GM23338 (cell line): ENCODE results near the gene EHD2. TPM values are rescaled to one million over a fixed set of nuclear protein-coding genes. Genes with fewer than 3 reads are reported as not detected.

ENCODE experiments used
- ATAC-seq: fragments of 200-7000 bp; cut with Tn5 transposase; 3 replicates; pipeline ENCODE4 v1.9.1; 2020
- DNase-seq: peaks from one replicate; pipeline ENCODE4 v3.0.0-alpha.2; 2015; ENCODE audit warnings: low spot score
- H2AFZ ChIP-seq: fragments of 200-600 bp; sonication (generic); 2 replicates; pipeline ENCODE4 v1.8.0; 2016; ENCODE audit warnings: antibody characterized with exemption, mild to moderate bottlenecking, moderate library complexity
- H3F3A ChIP-seq: fragments of 200-600 bp; sonication (generic); replicated peaks from 2 replicates; pipeline ENCODE4 v1.8.0; 2017; ENCODE audit warnings: antibody characterized with exemption, mixed run types, low read depth
- H3K27ac ChIP-seq: fragments of 200-600 bp; sonication (generic); 2 replicates; pipeline ENCODE4 v1.6.1; 2016; ENCODE audit warnings: low read depth
- H3K27me3 ChIP-seq: fragments of 200-600 bp; sonication (generic); 2 replicates; pipeline ENCODE4 v1.8.0; 2016; ENCODE audit warnings: mild to moderate bottlenecking, mixed run types, moderate library complexity; ENCODE audit not compliant: insufficient read depth
- H3K36me3 ChIP-seq: fragments of 200-600 bp; sonication (generic); 2 replicates; pipeline ENCODE4 v1.8.0; 2016; ENCODE audit warnings: mild to moderate bottlenecking; ENCODE audit not compliant: insufficient read depth
- H3K4me1 ChIP-seq: fragments of 200-600 bp; sonication (generic); 2 replicates; pipeline ENCODE4 v1.8.0; 2016; ENCODE audit warnings: mild to moderate bottlenecking, moderate library complexity; ENCODE audit not compliant: insufficient read depth
- H3K4me2 ChIP-seq: fragments of 200-600 bp; sonication (generic); 2 replicates; pipeline ENCODE4 v1.7.1; 2017; ENCODE audit warnings: mixed run types
- H3K4me3 ChIP-seq: fragments of 200-600 bp; sonication (generic); 2 replicates; pipeline ENCODE4 v1.6.1; 2016; ENCODE audit warnings: mixed run types
- H3K79me2 ChIP-seq: fragments of 200-600 bp; sonication (generic); replicated peaks from 2 replicates; pipeline ENCODE4 v1.8.0; 2017; ENCODE audit warnings: mild to moderate bottlenecking; ENCODE audit not compliant: insufficient read depth
- H3K9me2 ChIP-seq: fragments of 200-600 bp; sonication (generic); 2 replicates; pipeline ENCODE4 v1.8.0; 2017; ENCODE audit not compliant: insufficient read depth
- H4K20me1 ChIP-seq: fragments of 200-600 bp; sonication (generic); replicated peaks from 2 replicates; pipeline ENCODE4 v1.8.0; 2017; ENCODE audit warnings: mild to moderate bottlenecking; ENCODE audit not compliant: insufficient read depth
- H3K27ac Mint-ChIP-seq: 2 replicates; pipeline ENCODE4 v1.8.0; 2020; ENCODE audit warnings: inconsistent platforms, mild to moderate bottlenecking, moderate library complexity, mixed read lengths
- H3K27me3 Mint-ChIP-seq: 3 replicates; pipeline ENCODE4 v1.8.0; 2022; ENCODE audit warnings: low read depth, mild to moderate bottlenecking, moderate library complexity, mixed read lengths, inconsistent platforms; ENCODE audit not compliant: insufficient read depth, poor library complexity
- H3K36me3 Mint-ChIP-seq: 3 replicates; pipeline ENCODE4 v1.8.0; 2021; ENCODE audit warnings: low read depth, mild to moderate bottlenecking, inconsistent platforms, moderate library complexity, mixed read lengths
- H3K4me1 Mint-ChIP-seq: 3 replicates; pipeline ENCODE4 v1.8.0; 2020; ENCODE audit warnings: mild to moderate bottlenecking, inconsistent platforms, mixed read lengths
- H3K4me3 Mint-ChIP-seq: 3 replicates; pipeline ENCODE4 v1.8.0; 2021; ENCODE audit warnings: moderate library complexity, mild to moderate bottlenecking, inconsistent platforms, mixed read lengths
- H3K9me3 Mint-ChIP-seq: 3 replicates; pipeline ENCODE4 v1.8.0; 2020; ENCODE audit warnings: moderate library complexity, mild to moderate bottlenecking, inconsistent platforms, mixed read lengths
- CREB1 ChIP-seq: fragments of 250-450 bp; sonication (Bioruptor Pico); IDR thresholded peaks from 2 replicates; pipeline ENCODE4 v1.5.0; 2020; ENCODE audit warnings: low read depth, mild to moderate bottlenecking, moderate library complexity
- CTCF ChIP-seq, 2 experiments: fragments of 200-600 bp in 1 of 2; sonication (generic) in 1 of 2; conservative IDR thresholded peaks; 2 replicates each; pipeline versions ENCODE4 v1.5.1 to v1.6.1; 2016 to 2017; ENCODE audit warnings: antibody characterized with exemption in 2 of 2, low read depth in 2 of 2, mild to moderate bottlenecking in 2 of 2, moderate library complexity in 1 of 2
- ETS1 ChIP-seq: IDR thresholded peaks from 2 replicates; pipeline ENCODE4 v1.6.1; 2016; ENCODE audit warnings: antibody characterized with exemption
- EZH2 ChIP-seq: fragments of 200-600 bp; sonication (generic); IDR thresholded peaks from one replicate; pipeline ENCODE4 v1.8.0; 2017; ENCODE audit warnings: antibody characterized with exemption, mild to moderate bottlenecking, low read depth; ENCODE audit not compliant: unreplicated experiment
- JUNB ChIP-seq: IDR thresholded peaks from one replicate; pipeline ENCODE4 v1.6.1; 2016; ENCODE audit warnings: antibody characterized with exemption; ENCODE audit not compliant: unreplicated experiment
- POLR2AphosphoS5 ChIP-seq: IDR thresholded peaks from 2 replicates; pipeline ENCODE4 v1.6.1; 2016; ENCODE audit warnings: antibody characterized with exemption, low read depth
- REST ChIP-seq: IDR thresholded peaks from one replicate; pipeline ENCODE4 v1.6.1; 2018; ENCODE audit warnings: antibody characterized with exemption; ENCODE audit not compliant: unreplicated experiment
- ZNF114 ChIP-seq: fragments of 250-450 bp; sonication (Bioruptor Pico); IDR thresholded peaks from 2 replicates; pipeline ENCODE4 v1.5.0; 2020; ENCODE audit warnings: mild to moderate bottlenecking, moderate library complexity
- ZNF331 ChIP-seq: fragments of 250-450 bp; sonication (Bioruptor Pico); IDR thresholded peaks from 2 replicates; pipeline ENCODE4 v1.5.0; 2020; ENCODE audit warnings: low read depth, mild to moderate bottlenecking, moderate library complexity
- polyA plus RNA-seq: library from polyadenylated mRNA; unstranded; fragments of >200 nt; fragmentation: Nextera tagmentation; extraction: Ambion mirVana; gene quantifications from 2 replicates; pipeline ENCODE4 v1.2.1, GENCODE V29; 2016
- total RNA-seq: library from RNA; depleted of rRNA; stranded (reverse); fragments of >200 nt; shearing (Covaris generic); gene quantifications from 2 replicates; pipeline ENCODE4 v1.2.3, GENCODE V29; 2014

EHD2 gene
- total and polyA plus RNA-seq, 2 experiments from 2014 or later = 6.6 to 10.8 TPM

GRCh38 chr19:47691782-47692181 lies 21.4 kb upstream of the EHD2 start (continued):
- TF ChIP-seq CTCF (conservative IDR thresholded peaks at IDR 0.05; ENCODE audit: low read depth in 2 of 2) (no peak), ZNF114 (no peak), ZNF331 (CRISPR knock-in tag) (no peak), CREB1 (no peak)

- no peaks in the 10 kb centered on the region for H3K4me1 ChIP-seq
- H3K36me3 Mint-ChIP-seq = peaks cover 26% of the 10 kb centered on the region
- H3K4me1 Mint-ChIP-seq = peaks cover 7% of the 10 kb centered on the region
- H3K79me2 ChIP-seq = no peaks in the 10 kb centered on the region
- peaks cover 2% of the 10 kb centered on the region for H4K20me1 ChIP-seq
- H3K27me3 ChIP-seq = no peaks in the 10 kb centered on the region
- H3K4me3 ChIP-seq = no peak overlapping the region
- no peak overlapping the region for H3K27ac Mint-ChIP-seq
- ATAC-seq (no peak), DNase-seq (no peak)
- no peak overlapping the region for H3K4me2 ChIP-seq
- TF ChIP-seq CTCF (conservative IDR thresholded peaks at IDR 0.05; ENCODE audit: low read depth in 2 of 2) (peak in 1 of 2 experiments; percentile 26; a peak in 2 of 4 replicates), JUNB (no peak), CREB1 (no peak), POLR2AphosphoS5 (no peak), ZNF331 (CRISPR knock-in tag) (no peak)
- no peak overlapping the region for H3K4me3 Mint-ChIP-seq
- H3K27ac ChIP-seq = no peak overlapping the region
- H3K9me3 Mint-ChIP-seq = no peaks in the 10 kb centered on the region
- peaks cover 11% of the 10 kb centered on the region for H3K27me3 Mint-ChIP-seq
- H2AFZ ChIP-seq = no peak overlapping the region
- no peaks in the 10 kb centered on the region; the same call in 1 of the 2 replicates for H3F3A ChIP-seq
- H3K36me3 ChIP-seq = no peaks in the 10 kb centered on the region
- H3K9me2 ChIP-seq = no peaks in the 10 kb centered on the region
Measured at GRCh38 chr19:47693489-47693888, 19.7 kb upstream of the EHD2 start.

- no peaks in the 10 kb centered on the region for H3K9me2 ChIP-seq
Measured at GRCh38 chr19:47693903-47694302, 19.3 kb upstream of the EHD2 start.

More at GRCh38 chr19:47693903-47694302, 19.3 kb upstream of the EHD2 start:
- H3K36me3 ChIP-seq = no peaks in the 10 kb centered on the region
- ATAC-seq (no peak), DNase-seq (no peak)
- no peaks in the 10 kb centered on the region for H3K27me3 ChIP-seq
- no peak overlapping the region for H3K27ac Mint-ChIP-seq
- H3K4me3 Mint-ChIP-seq = no peak overlapping the region
- peaks cover 28% of the 10 kb centered on the region for H3K36me3 Mint-ChIP-seq
- H3F3A ChIP-seq = no peaks in the 10 kb centered on the region; the same call in 1 of the 2 replicates
- H3K27ac ChIP-seq = no peak overlapping the region
- peaks cover 11% of the 10 kb centered on the region for H3K27me3 Mint-ChIP-seq
- H3K79me2 ChIP-seq = no peaks in the 10 kb centered on the region
- H2AFZ ChIP-seq = no peak overlapping the region
- H4K20me1 ChIP-seq = peaks cover 2% of the 10 kb centered on the region
- peaks cover 7% of the 10 kb centered on the region for H3K4me1 Mint-ChIP-seq
- H3K9me3 Mint-ChIP-seq = no peaks in the 10 kb centered on the region
- H3K4me2 ChIP-seq = no peak overlapping the region
- no peak overlapping the region for H3K4me3 ChIP-seq
- TF ChIP-seq REST = no peak
- TF ChIP-seq CREB1 = no peak
- no peak for TF ChIP-seq ETS1
- TF ChIP-seq ZNF331 (CRISPR knock-in tag) = no peak
- no peak for TF ChIP-seq EZH2
- H3K4me1 ChIP-seq = no peaks in the 10 kb centered on the region
